PFSK-1 (cell line): Measurements from ENCODE around the gene TMEM82.

Source experiments
- POLR2AphosphoS5 ChIP-seq: IDR thresholded peaks from 2 replicates; pipeline ENCODE4 v1.6.1; 2012; ENCODE audit warnings: low read depth, mild to moderate bottlenecking, control low read depth, low read length, moderate library complexity
- SIN3A ChIP-seq: IDR thresholded peaks from 2 replicates; pipeline ENCODE4 v1.6.1; 2012; ENCODE audit warnings: mild to moderate bottlenecking, low read length, moderate library complexity, borderline replicate concordance; ENCODE audit not compliant: insufficient read depth

- TF ChIP-seq SIN3A (no peak), POLR2AphosphoS5 (no peak)
These were observed 5.1 kb downstream of the TMEM82 start for GRCh38 chr1:15747378-15747777.
